Transverse colon (tissue), 3 donors: Measurements from ENCODE around the gene SRGAP1.

ENCODE experiments used
- CTCF ChIP-seq, 5 experiments: fragments of 200-600 bp in 3 of 5; fragments of 450-650 bp in 2 of 5; sonication (generic) in 3 of 5; IDR thresholded peaks; 1 replicate in 2 of 5; 2 replicates in 3 of 5; pipeline ENCODE4 v1.5.1; 2016 to 2017; ENCODE audit warnings: antibody characterized with exemption in 5 of 5, inconsistent platforms in 3 of 5, mild to moderate bottlenecking in 2 of 5, moderate library complexity in 1 of 5
- EP300 ChIP-seq: sonication (generic); formaldehyde crosslinking; IDR thresholded peaks from one replicate; pipeline ENCODE4 v1.6.1; 2017; ENCODE audit warnings: antibody characterized with exemption, low read depth
- POLR2A ChIP-seq: fragments of 450-650 bp; IDR thresholded peaks from one replicate; pipeline ENCODE4 v1.6.1; 2016; ENCODE audit warnings: antibody characterized with exemption, mild to moderate bottlenecking, moderate library complexity

DNA sequence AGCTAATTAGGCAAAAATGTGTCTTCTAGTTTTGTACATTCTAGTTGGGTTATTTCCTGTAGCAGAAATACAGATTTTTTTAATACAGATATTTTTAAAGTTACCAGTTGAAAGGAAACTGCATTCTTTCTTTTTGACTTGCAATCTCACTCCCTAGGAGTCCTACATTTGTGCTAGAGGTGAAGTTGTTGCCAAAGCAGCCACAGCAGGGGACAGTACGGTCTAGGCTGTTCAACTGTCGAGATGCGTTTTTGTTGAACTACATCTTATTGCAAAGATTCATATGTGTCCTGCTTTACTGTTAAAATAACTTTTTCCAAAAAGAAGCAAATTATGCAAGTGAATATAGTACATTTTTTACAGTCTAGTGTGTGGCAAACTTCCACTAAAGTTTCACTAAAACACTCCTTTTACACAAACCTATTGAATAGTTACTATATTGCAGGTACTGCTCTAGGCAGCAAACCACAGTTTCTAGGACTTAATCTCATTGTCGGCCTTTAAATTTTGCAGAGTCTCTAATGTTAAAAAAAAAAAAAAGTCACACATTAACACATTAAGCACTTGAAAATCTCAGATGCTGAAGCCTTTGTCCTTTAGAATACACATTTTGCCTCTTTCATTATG, 30.2 kb upstream of the SRGAP1 start:
- TF ChIP-seq CTCF (IDR thresholded peaks at IDR 0.05) (no peak), POLR2A (no peak), EP300 (no peak)
